HUES64 (cell line): ENCODE measurements around the gene GTPBP3. TPM values are rescaled to one million over a fixed set of nuclear protein-coding genes. Genes with fewer than 3 reads are reported as not detected.
"Not testable (repeated sequence)": the region's sequence is repeated elsewhere in the genome, so short reads cannot be mapped to it uniquely, and the experiment has no call there.

ENCODE experiments used
- H3K27ac ChIP-seq: 2 replicates; pipeline ENCODE4 v1.7.0; 2013; ENCODE audit warnings: low read depth, low read length, inconsistent platforms
- H3K27me3 ChIP-seq: 2 replicates; pipeline ENCODE4 v1.6.1; 2013; ENCODE audit warnings: mild to moderate bottlenecking, low read length; ENCODE audit not compliant: insufficient read depth
- H3K36me3 ChIP-seq: 2 replicates; pipeline ENCODE4 v1.6.1; 2013; ENCODE audit warnings: mild to moderate bottlenecking, low read length; ENCODE audit not compliant: insufficient read depth
- H3K4me1 ChIP-seq: 2 replicates; pipeline ENCODE4 v1.6.1; 2013; ENCODE audit warnings: mild to moderate bottlenecking, low read length, moderate library complexity; ENCODE audit not compliant: insufficient read depth
- H3K4me3 ChIP-seq: 2 replicates; pipeline ENCODE4 v1.5.1; 2013; ENCODE audit warnings: mild to moderate bottlenecking, low read length, moderate library complexity
- H3K9ac ChIP-seq: 2 replicates; pipeline ENCODE4 v1.6.1; 2013; ENCODE audit warnings: mild to moderate bottlenecking, low read depth, low read length
- H3K9me3 ChIP-seq: 2 replicates; pipeline ENCODE4 v1.6.1; 2013; ENCODE audit warnings: low read depth, low read length; ENCODE audit not compliant: insufficient read depth
- WGBS: fragments of 150-250, 120-280 bp; methylation state at CpG from one replicate; pipeline ENCODE4 v1.1.7; 2013; ENCODE audit warnings: missing lambda C conversion rate; 5-methylcytosine and 5-hydroxymethylcytosine counted together
- polyA plus RNA-seq, 2 experiments: library from polyadenylated mRNA; stranded (reverse); fragments of 50-300 nt; gene quantifications; one replicate each; pipeline ENCODE4 v1.2.3, GENCODE V29; 2013

Gene GTPBP3
- 27.5 TPM for polyA plus RNA-seq (2013, experiment 1 of 2)
- 24.0 TPM for polyA plus RNA-seq (2013, experiment 2 of 2)

GRCh38 chr19:17336872-17337674, at the start of gene GTPBP3:
TSS of gene GTPBP3 (plus strand) at chr19:17337553. CDS start at chr19:17337612, 59 bp downstream.
- H3K9ac ChIP-seq: peak within 1 kb of the TSS; percentile 87
- H3K9me3 ChIP-seq: no peaks in the 10 kb centered on the region
- H3K27ac ChIP-seq: peak within 1 kb of the TSS; percentile 88
- under 1% methylated on average over 41 of the region's 41 CpGs for WGBS
- H3K27me3 ChIP-seq: no peaks in the 10 kb centered on the region
- peaks cover 16% of the 10 kb centered on the region for H3K36me3 ChIP-seq
- peaks cover 5% of the 10 kb centered on the region; the same call in 1 of the 2 replicates for H3K4me1 ChIP-seq
- H3K4me3 ChIP-seq: peak within 1 kb of the TSS; percentile 89

- no peak overlapping the region for H3K9ac ChIP-seq
- no peak overlapping the region for H3K4me3 ChIP-seq
- no peak overlapping the region for H3K27ac ChIP-seq
- H3K9me3 ChIP-seq: no peaks in the 10 kb centered on the region
- peaks cover 5% of the 10 kb centered on the region; the same call in 1 of the 2 replicates for H3K4me1 ChIP-seq
- WGBS: 13% methylated on average over 22 of the region's 22 CpGs
- H3K27me3 ChIP-seq: no peaks in the 10 kb centered on the region
- H3K36me3 ChIP-seq: 0 out of 2 replicates have a peak, but pooled peaks cover 6% of the 10 kb centered on the region
These were observed 47.9 kb upstream of the GTPBP3 start for GRCh38 chr19:17289489-17289888.

- peak overlapping the region; percentile 85 for H3K27ac ChIP-seq
- 2% methylated on average over 46 of the region's 46 CpGs for WGBS
These were observed 44.9 kb upstream of the GTPBP3 start for GRCh38 chr19:17292301-17293074.

GRCh38 chr19:17293605-17294004, 43.7 kb upstream of the GTPBP3 start:
- H3K9me3 ChIP-seq: no peaks in the 10 kb centered on the region
- H3K27me3 ChIP-seq: no peaks in the 10 kb centered on the region
- no peak overlapping the region for H3K9ac ChIP-seq
- H3K36me3 ChIP-seq: peaks cover 21% of the 10 kb centered on the region
- 93% methylated on average over 14 of the region's 14 CpGs for WGBS
- peaks cover 5% of the 10 kb centered on the region; the same call in 1 of the 2 replicates for H3K4me1 ChIP-seq
- H3K27ac ChIP-seq: no peak overlapping the region
- peak overlapping the region; percentile 73 for H3K4me3 ChIP-seq

More at GRCh38 chr19:17292301-17293074, 44.9 kb upstream of the GTPBP3 start:
- Histone ChIP-seq H3K9me3 (no peaks in the 10 kb centered on the region), H3K9ac (peak overlapping the region; percentile 86), H3K4me3 (peak overlapping the region; percentile 73), H3K36me3 (peaks cover 13% of the 10 kb centered on the region), H3K4me1 (peaks cover 5% of the 10 kb centered on the region; the same call in 1 of the 2 replicates), H3K27me3 (no peaks in the 10 kb centered on the region)

GRCh38 chr19:17294051-17294891, 43.1 kb upstream of the GTPBP3 start:
- H3K27me3 ChIP-seq: no peaks in the 10 kb centered on the region
- H3K4me1 ChIP-seq: peaks cover 5% of the 10 kb centered on the region; the same call in 1 of the 2 replicates
- peak overlapping the region; percentile 73 for H3K4me3 ChIP-seq
- no peaks in the 10 kb centered on the region for H3K9me3 ChIP-seq
- 84% methylated on average over 48 of the region's 48 CpGs for WGBS
- no peak overlapping the region for H3K27ac ChIP-seq
- no peak overlapping the region for H3K9ac ChIP-seq
- peaks cover 21% of the 10 kb centered on the region for H3K36me3 ChIP-seq

- not testable (repeated sequence) for H3K9ac ChIP-seq, H3K4me3 ChIP-seq, H3K27me3 ChIP-seq, H3K4me1 ChIP-seq, H3K27ac ChIP-seq, H3K9me3 ChIP-seq
- over 99% methylated on average over 6 of the region's 6 CpGs for WGBS
- H3K36me3 ChIP-seq: peaks cover 23% of the 10 kb centered on the region
These were observed 41.8 kb upstream of the GTPBP3 start for GRCh38 chr19:17295551-17295950.

GRCh38 chr19:17296273-17296672, 41.1 kb upstream of the GTPBP3 start:
- no peak overlapping the region for H3K27ac ChIP-seq
- 90% methylated on average over 4 of the region's 4 CpGs for WGBS
- no peak overlapping the region for H3K4me3 ChIP-seq

GRCh38 chr19:17296976-17297375, 40.4 kb upstream of the GTPBP3 start:
- Histone ChIP-seq H3K27ac (no peak overlapping the region), H3K4me3 (no peak overlapping the region), H3K4me1 (peaks cover 6% of the 10 kb centered on the region), H3K27me3 (no peaks in the 10 kb centered on the region), H3K9me3 (no peaks in the 10 kb centered on the region), H3K9ac (no peak overlapping the region), H3K36me3 (peaks cover 27% of the 10 kb centered on the region)
- 93% methylated on average over 6 of the region's 6 CpGs for WGBS

More at GRCh38 chr19:17296273-17296672, 41.1 kb upstream of the GTPBP3 start:
- Histone ChIP-seq H3K36me3 (peaks cover 24% of the 10 kb centered on the region), H3K27me3 (no peaks in the 10 kb centered on the region), H3K9me3 (no peaks in the 10 kb centered on the region), H3K4me1 (peaks cover 5% of the 10 kb centered on the region; the same call in 1 of the 2 replicates), H3K9ac (no peak overlapping the region)

GRCh38 chr19:17300992-17301619, 36.2 kb upstream of the GTPBP3 start:
- H3K9ac ChIP-seq: no peak overlapping the region
- no peaks in the 10 kb centered on the region for H3K9me3 ChIP-seq
- H3K27me3 ChIP-seq: no peaks in the 10 kb centered on the region
- no peak overlapping the region for H3K27ac ChIP-seq
- peaks cover 18% of the 10 kb centered on the region for H3K4me1 ChIP-seq
- peaks cover 22% of the 10 kb centered on the region for H3K36me3 ChIP-seq
- H3K4me3 ChIP-seq: no peak overlapping the region
- WGBS: 95% methylated on average over 51 of the region's 51 CpGs
